Neural progenitor cell (in vitro differentiated cells): Measurements from ENCODE around the gene RPS6KB1.

ENCODE experiments used
- EZH2phosphoT487 ChIP-seq: fragments of 200-600 bp; sonication (generic); IDR thresholded peaks from 2 replicates; pipeline ENCODE4 v1.6.1; 2017; ENCODE audit warnings: antibody characterized with exemption
- TF ChIP-seq, protein P1 (sequence below): fragments of 200-600 bp; sonication (generic); IDR thresholded peaks from 2 replicates; pipeline ENCODE4 v1.5.1; 2017; ENCODE audit warnings: antibody characterized with exemption, mild to moderate bottlenecking

DNA sequence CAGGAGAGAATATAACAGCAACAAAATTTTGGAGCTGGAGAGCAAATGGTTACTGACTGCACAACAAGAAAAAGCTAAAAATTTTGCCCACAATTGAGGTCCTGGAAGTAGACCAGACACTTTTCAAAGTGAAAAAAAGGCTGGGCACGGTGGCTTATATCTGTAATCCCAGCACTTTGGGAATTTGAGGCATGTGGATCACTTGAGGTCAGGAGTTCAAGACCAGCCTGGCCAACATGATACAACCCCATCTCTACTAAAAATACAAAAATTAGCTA, 23.0 kb upstream of the RPS6KB1 start:
- TF ChIP-seq, protein P1, sequence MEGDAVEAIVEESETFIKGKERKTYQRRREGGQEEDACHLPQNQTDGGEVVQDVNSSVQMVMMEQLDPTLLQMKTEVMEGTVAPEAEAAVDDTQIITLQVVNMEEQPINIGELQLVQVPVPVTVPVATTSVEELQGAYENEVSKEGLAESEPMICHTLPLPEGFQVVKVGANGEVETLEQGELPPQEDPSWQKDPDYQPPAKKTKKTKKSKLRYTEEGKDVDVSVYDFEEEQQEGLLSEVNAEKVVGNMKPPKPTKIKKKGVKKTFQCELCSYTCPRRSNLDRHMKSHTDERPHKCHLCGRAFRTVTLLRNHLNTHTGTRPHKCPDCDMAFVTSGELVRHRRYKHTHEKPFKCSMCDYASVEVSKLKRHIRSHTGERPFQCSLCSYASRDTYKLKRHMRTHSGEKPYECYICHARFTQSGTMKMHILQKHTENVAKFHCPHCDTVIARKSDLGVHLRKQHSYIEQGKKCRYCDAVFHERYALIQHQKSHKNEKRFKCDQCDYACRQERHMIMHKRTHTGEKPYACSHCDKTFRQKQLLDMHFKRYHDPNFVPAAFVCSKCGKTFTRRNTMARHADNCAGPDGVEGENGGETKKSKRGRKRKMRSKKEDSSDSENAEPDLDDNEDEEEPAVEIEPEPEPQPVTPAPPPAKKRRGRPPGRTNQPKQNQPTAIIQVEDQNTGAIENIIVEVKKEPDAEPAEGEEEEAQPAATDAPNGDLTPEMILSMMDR: no peak
- no peak for TF ChIP-seq EZH2phosphoT487
